Neural cell (in vitro differentiated cells): ENCODE data around the gene SLC12A8. TPM values are rescaled to one million over a fixed set of nuclear protein-coding genes. Genes with fewer than 3 reads are reported as not detected.
A peak's percentile ranks its signal among the peaks of the same experiment; 100 is the strongest.

ENCODE experiments used
- H2AFZ ChIP-seq: fragments of 200-600, 300-800 bp; sonication (generic), shearing (Covaris generic); 2 replicates; pipeline ENCODE4 v1.6.0; 2014; ENCODE audit warnings: low read depth, mild to moderate bottlenecking, antibody characterized with exemption, low read length, moderate library complexity
- H3F3A ChIP-seq: fragments of 200-600 bp; shearing (Covaris generic); 2 replicates; pipeline ENCODE4 v1.6.1; 2016; ENCODE audit warnings: mild to moderate bottlenecking, moderate library complexity, mixed read lengths, antibody characterized with exemption, low read length; ENCODE audit not compliant: insufficient read depth, poor library complexity, severe bottlenecking
- H3K27ac ChIP-seq: fragments of 200-600, 300-800 bp; sonication (generic), shearing (Covaris generic); 2 replicates; pipeline ENCODE4 v1.5.1; 2014; ENCODE audit warnings: mild to moderate bottlenecking, low read length, moderate library complexity
- H3K27me3 ChIP-seq: fragments of 300-800, 200-600 bp; sonication (generic), shearing (Covaris generic); 2 replicates; pipeline ENCODE4 v1.6.0; 2014; ENCODE audit warnings: mild to moderate bottlenecking, low read depth, low read length, moderate library complexity; ENCODE audit not compliant: insufficient read depth
- H3K36me3 ChIP-seq: fragments of 300-800, 200-600 bp; sonication (generic), shearing (Covaris generic); 2 replicates; pipeline ENCODE4 v1.5.1; 2014; ENCODE audit warnings: mild to moderate bottlenecking, antibody characterized with exemption, low read length, moderate library complexity; ENCODE audit not compliant: insufficient read depth
- H3K4me2 ChIP-seq: fragments of 300-800, 200-600 bp; sonication (generic), shearing (Covaris generic); 2 replicates; pipeline ENCODE4 v1.6.0; 2014; ENCODE audit warnings: mild to moderate bottlenecking, low read length
- H3K4me3 ChIP-seq: fragments of 300-800, 200-600 bp; sonication (generic), shearing (Covaris generic); 2 replicates; pipeline ENCODE4 v1.5.1; 2014; ENCODE audit warnings: mild to moderate bottlenecking, low read length, moderate library complexity
- H3K79me2 ChIP-seq: fragments of 200-600 bp; shearing (Covaris generic); replicated peaks from 2 replicates; pipeline ENCODE4 v1.6.0; 2014; ENCODE audit warnings: mild to moderate bottlenecking, low read length, moderate library complexity; ENCODE audit not compliant: insufficient read depth
- H3K9ac ChIP-seq: fragments of 300-800, 200-600 bp; sonication (generic), shearing (Covaris generic); 2 replicates; pipeline ENCODE4 v1.6.1; 2016; ENCODE audit warnings: mild to moderate bottlenecking, low read length, mixed read lengths
- H3K9me2 ChIP-seq: fragments of 200-600 bp; shearing (Covaris generic); 2 replicates; pipeline ENCODE4 v1.6.1; 2016; ENCODE audit warnings: mild to moderate bottlenecking, low read length, mixed read lengths; ENCODE audit not compliant: insufficient read depth
- H3K9me3 ChIP-seq: fragments of 200-600, 300-800 bp; sonication (generic), shearing (Covaris generic); 2 replicates; pipeline ENCODE4 v1.6.1; 2016; ENCODE audit warnings: mild to moderate bottlenecking, mixed run types, low read length, moderate library complexity, mixed read lengths
- H4K20me1 ChIP-seq: fragments of 200-600 bp; shearing (Covaris generic); 2 replicates; pipeline ENCODE4 v1.6.1; 2016; ENCODE audit warnings: mild to moderate bottlenecking, mixed run types; ENCODE audit not compliant: insufficient read depth
- EP300 ChIP-seq: fragments of 450-650 bp; conservative IDR thresholded peaks from 2 replicates; pipeline ENCODE4 v1.6.1; 2014; ENCODE audit warnings: antibody characterized with exemption, mild to moderate bottlenecking, moderate library complexity; ENCODE audit not compliant: poor library complexity, severe bottlenecking
- EZH2 ChIP-seq: fragments of 200-600, 300-800 bp; shearing (Covaris generic), sonication (generic); IDR thresholded peaks from 2 replicates; pipeline ENCODE4 v1.6.1; 2014; ENCODE audit warnings: antibody characterized with exemption, low read length, borderline replicate concordance, mild to moderate bottlenecking; ENCODE audit not compliant: insufficient read depth, poor library complexity, severe bottlenecking
- MXI1 ChIP-seq: fragments of 450-650 bp; conservative IDR thresholded peaks from 2 replicates; pipeline ENCODE4 v1.6.1; 2014; ENCODE audit warnings: antibody characterized with exemption, mild to moderate bottlenecking; ENCODE audit not compliant: poor library complexity, severe bottlenecking
- POLR2AphosphoS5 ChIP-seq: IDR thresholded peaks from 2 replicates; pipeline ENCODE4 v1.6.1; 2012
- RAD21 ChIP-seq: fragments of 450-650 bp; conservative IDR thresholded peaks from 2 replicates; pipeline ENCODE4 v1.6.1; 2014; ENCODE audit warnings: antibody characterized with exemption, mild to moderate bottlenecking, moderate library complexity
- REST ChIP-seq: IDR thresholded peaks from 2 replicates; pipeline ENCODE4 v1.6.1; 2012; ENCODE audit warnings: borderline replicate concordance
- SMC3 ChIP-seq: fragments of 450-650 bp; conservative IDR thresholded peaks from 2 replicates; pipeline ENCODE4 v1.6.1; 2014; ENCODE audit warnings: antibody characterized with exemption, mild to moderate bottlenecking, moderate library complexity; ENCODE audit not compliant: poor library complexity
- TAF1 ChIP-seq: IDR thresholded peaks from 2 replicates; pipeline ENCODE4 v1.6.1; 2012; ENCODE audit warnings: low read depth
- polyA plus RNA-seq: library from polyadenylated mRNA; depleted of rRNA; stranded (reverse); fragments of >200 nt; gene quantifications from 2 replicates; pipeline ENCODE4 v1.2.3, GENCODE V29; 2014
- TF ChIP-seq, protein P1 (sequence below): fragments of 450-650 bp; IDR thresholded peaks from 2 replicates; pipeline ENCODE4 v1.5.1; 2014; ENCODE audit warnings: antibody characterized with exemption, mild to moderate bottlenecking, moderate library complexity; ENCODE audit not compliant: poor library complexity, severe bottlenecking

SLC12A8 gene
- polyA plus RNA-seq, 1 donor from 2014 or later: 4.6 TPM

DNA sequence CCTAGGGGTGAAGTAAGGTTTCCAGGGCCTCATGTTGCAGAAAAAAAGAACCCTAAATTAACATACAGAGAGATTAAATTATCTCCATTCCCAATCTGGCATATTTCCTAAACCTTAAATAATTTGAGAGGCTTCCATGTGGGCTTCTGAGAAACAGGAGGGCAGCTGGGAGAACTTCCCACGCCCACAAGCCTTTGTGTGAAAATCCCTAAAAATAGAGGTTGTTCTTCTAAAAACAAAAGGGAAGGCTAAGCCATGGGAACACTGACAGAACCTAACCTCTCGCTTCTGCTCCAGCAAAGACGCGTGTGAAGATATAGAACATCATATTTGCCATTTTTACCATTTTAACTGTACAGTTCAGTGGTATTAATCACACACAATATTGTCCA, 812 bp upstream of the SLC12A8 start:
- Histone ChIP-seq H3K4me2 (no peak overlapping the region), H3K79me2 (no peaks in the 10 kb centered on the region), H3K9ac (no peak overlapping the region), H3K36me3 (no peaks in the 10 kb centered on the region), H3K27me3 (peaks cover 21% of the 10 kb centered on the region), H3K4me3 (no peak overlapping the region), H2AFZ (no peak overlapping the region), H3F3A (no peaks in the 10 kb centered on the region), H3K9me2 (no peaks in the 10 kb centered on the region), H3K27ac (no peak overlapping the region), H3K9me3 (no peaks in the 10 kb centered on the region), H4K20me1 (no peaks in the 10 kb centered on the region)
- no peak for TF ChIP-seq POLR2AphosphoS5
- no peak for TF ChIP-seq REST
- no peak for TF ChIP-seq RAD21
- TF ChIP-seq EP300: no peak
- TF ChIP-seq SMC3: no peak
- TF ChIP-seq TAF1: no peak
- no peak for TF ChIP-seq MXI1
- no peak for TF ChIP-seq EZH2
- TF ChIP-seq, protein P1, sequence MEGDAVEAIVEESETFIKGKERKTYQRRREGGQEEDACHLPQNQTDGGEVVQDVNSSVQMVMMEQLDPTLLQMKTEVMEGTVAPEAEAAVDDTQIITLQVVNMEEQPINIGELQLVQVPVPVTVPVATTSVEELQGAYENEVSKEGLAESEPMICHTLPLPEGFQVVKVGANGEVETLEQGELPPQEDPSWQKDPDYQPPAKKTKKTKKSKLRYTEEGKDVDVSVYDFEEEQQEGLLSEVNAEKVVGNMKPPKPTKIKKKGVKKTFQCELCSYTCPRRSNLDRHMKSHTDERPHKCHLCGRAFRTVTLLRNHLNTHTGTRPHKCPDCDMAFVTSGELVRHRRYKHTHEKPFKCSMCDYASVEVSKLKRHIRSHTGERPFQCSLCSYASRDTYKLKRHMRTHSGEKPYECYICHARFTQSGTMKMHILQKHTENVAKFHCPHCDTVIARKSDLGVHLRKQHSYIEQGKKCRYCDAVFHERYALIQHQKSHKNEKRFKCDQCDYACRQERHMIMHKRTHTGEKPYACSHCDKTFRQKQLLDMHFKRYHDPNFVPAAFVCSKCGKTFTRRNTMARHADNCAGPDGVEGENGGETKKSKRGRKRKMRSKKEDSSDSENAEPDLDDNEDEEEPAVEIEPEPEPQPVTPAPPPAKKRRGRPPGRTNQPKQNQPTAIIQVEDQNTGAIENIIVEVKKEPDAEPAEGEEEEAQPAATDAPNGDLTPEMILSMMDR: no peak

- TF ChIP-seq, protein P1: no peak
- TF ChIP-seq POLR2AphosphoS5 (no peak), EP300 (no peak), SMC3 (no peak), MXI1 (no peak), EZH2 (no peak), RAD21 (no peak), REST (no peak), TAF1 (no peak)
- no peak overlapping the region for H3K9ac ChIP-seq
- H3F3A ChIP-seq: no peaks in the 10 kb centered on the region
- H4K20me1 ChIP-seq: no peaks in the 10 kb centered on the region
- no peaks in the 10 kb centered on the region for H3K79me2 ChIP-seq
- no peaks in the 10 kb centered on the region for H3K36me3 ChIP-seq
- no peak overlapping the region for H3K27ac ChIP-seq
- H2AFZ ChIP-seq: no peak overlapping the region
- peak overlapping the region; percentile 53 for H3K4me3 ChIP-seq
- no peaks in the 10 kb centered on the region for H3K9me2 ChIP-seq
- H3K27me3 ChIP-seq: peaks cover 21% of the 10 kb centered on the region
- H3K4me2 ChIP-seq: no peak overlapping the region
- H3K9me3 ChIP-seq: no peaks in the 10 kb centered on the region
Observed at GRCh38 chr3:125212091-125212508, 448 bp downstream of the SLC12A8 start.
